Measurements from ENCODE around the gene PRKAB1. TPM values are rescaled to one million over a fixed set of nuclear protein-coding genes. Genes with fewer than 3 reads are reported as not detected.
A peak's percentile ranks its signal among the peaks of the same experiment; 100 is the strongest.
"Not testable (repeated sequence)": the region's sequence is repeated elsewhere in the genome, so short reads cannot be mapped to it uniquely, and the experiment has no call there.

The PRKAB1 gene
- total and polyA plus RNA-seq, 2 donors = 15.6 to 27.9 TPM

GRCh38 chr12:119695034-119695433 lies 27.1 kb downstream of the PRKAB1 start:
- DNase-seq (ENCODE audit: extremely low spot score) = no peak
- no peak overlapping the region for H3K4me3 ChIP-seq (ENCODE audit: low read depth, low read length)
- no peaks in the 10 kb centered on the region for H3K36me3 ChIP-seq (ENCODE audit: insufficient read depth)
- WGBS = 85% methylated on average over 4 of the region's 4 CpGs
- H3K4me1 ChIP-seq (ENCODE audit: insufficient read depth) = no peaks in the 10 kb centered on the region
- H3K27ac ChIP-seq (ENCODE audit: low read depth) = no peak overlapping the region

GRCh38 chr12:119696943-119697342 lies 29.0 kb downstream of the PRKAB1 start:
- Histone ChIP-seq H3K4me3 (ENCODE audit: low read depth, low read length) (no peak overlapping the region), H3K27ac (ENCODE audit: low read depth) (no peak overlapping the region), H3K36me3 (ENCODE audit: insufficient read depth) (no peaks in the 10 kb centered on the region), H3K4me1 (ENCODE audit: insufficient read depth) (no peaks in the 10 kb centered on the region)
- WGBS = 87% methylated on average over 5 of the region's 5 CpGs
- DNase-seq (ENCODE audit: extremely low spot score) = no peak

GRCh38 chr12:119699199-119699760 lies 31.3 kb downstream of the PRKAB1 start:
- no peaks in the 10 kb centered on the region for H3K36me3 ChIP-seq (ENCODE audit: insufficient read depth)
- 97% methylated on average over 11 of the region's 11 CpGs for WGBS
- no peak overlapping the region for H3K4me3 ChIP-seq (ENCODE audit: low read depth, low read length)
- DNase-seq (ENCODE audit: extremely low spot score) = no peak
- H3K27ac ChIP-seq (ENCODE audit: low read depth) = no peak overlapping the region
- no peaks in the 10 kb centered on the region for H3K4me1 ChIP-seq (ENCODE audit: insufficient read depth)

- DNase-seq (ENCODE audit: extremely low spot score) = no peak
- no peak overlapping the region for H3K4me3 ChIP-seq (ENCODE audit: low read depth, low read length)
- no peaks in the 10 kb centered on the region for H3K36me3 ChIP-seq (ENCODE audit: insufficient read depth)
- H3K27ac ChIP-seq (ENCODE audit: low read depth) = no peak overlapping the region
- WGBS = 95% methylated on average over 6 of the region's 6 CpGs
- no peaks in the 10 kb centered on the region for H3K4me1 ChIP-seq (ENCODE audit: insufficient read depth)
Measured at GRCh38 chr12:119700078-119700477, 32.1 kb downstream of the PRKAB1 start.

GRCh38 chr12:119704065-119704747 lies 36.3 kb downstream of the PRKAB1 start:
- DNase-seq (ENCODE audit: extremely low spot score) = no peak
- 88% methylated on average over 16 of the region's 16 CpGs for WGBS
- Histone ChIP-seq H3K36me3 (ENCODE audit: insufficient read depth) (no peaks in the 10 kb centered on the region), H3K27ac (ENCODE audit: low read depth) (no peak overlapping the region), H3K4me1 (ENCODE audit: insufficient read depth) (no peaks in the 10 kb centered on the region), H3K4me3 (ENCODE audit: low read depth, low read length) (no peak overlapping the region)

GRCh38 chr12:119705182-119705581 lies 37.2 kb downstream of the PRKAB1 start:
- H3K27ac ChIP-seq (ENCODE audit: low read depth) = no peak overlapping the region
- H3K36me3 ChIP-seq (ENCODE audit: insufficient read depth) = no peaks in the 10 kb centered on the region
- no peak for DNase-seq (ENCODE audit: extremely low spot score)
- H3K4me1 ChIP-seq (ENCODE audit: insufficient read depth) = no peaks in the 10 kb centered on the region
- 90% methylated on average over 7 of the region's 7 CpGs for WGBS
- no peak overlapping the region for H3K4me3 ChIP-seq (ENCODE audit: low read depth, low read length)

- H3K36me3 ChIP-seq (ENCODE audit: insufficient read depth); H3K4me3 ChIP-seq (ENCODE audit: low read depth, low read length); DNase-seq (ENCODE audit: extremely low spot score); H3K27ac ChIP-seq (ENCODE audit: low read depth); H3K4me1 ChIP-seq (ENCODE audit: insufficient read depth): not testable (repeated sequence)
- whole genome bisulfite sequencing = 88% methylated on average over 1 of the region's 1 CpG
Measured at GRCh38 chr12:119706427-119706826, 38.5 kb downstream of the PRKAB1 start.

- Histone ChIP-seq H3K4me3 (ENCODE audit: low read depth, low read length) (no peak overlapping the region), H3K36me3 (ENCODE audit: insufficient read depth) (no peaks in the 10 kb centered on the region), H3K4me1 (ENCODE audit: insufficient read depth) (no peaks in the 10 kb centered on the region), H3K27ac (ENCODE audit: low read depth) (no peak overlapping the region)
- DNase-seq (ENCODE audit: extremely low spot score) = peak; percentile 25
- WGBS = 89% methylated on average over 11 of the region's 11 CpGs
Measured at GRCh38 chr12:119710374-119710964, 42.5 kb downstream of the PRKAB1 start.

- WGBS = 81% methylated on average over 15 of the region's 15 CpGs
- Histone ChIP-seq H3K27ac (ENCODE audit: low read depth) (no peak overlapping the region), H3K4me1 (ENCODE audit: insufficient read depth) (no peaks in the 10 kb centered on the region), H3K36me3 (ENCODE audit: insufficient read depth) (no peaks in the 10 kb centered on the region), H3K4me3 (ENCODE audit: low read depth, low read length) (no peak overlapping the region)
- no peak for DNase-seq (ENCODE audit: extremely low spot score)
Measured at GRCh38 chr12:119710965-119711551, 43.1 kb downstream of the PRKAB1 start.

GRCh38 chr12:119711693-119712092 lies 43.8 kb downstream of the PRKAB1 start:
- no peaks in the 10 kb centered on the region for H3K36me3 ChIP-seq (ENCODE audit: insufficient read depth)
- DNase-seq (ENCODE audit: extremely low spot score) = no peak
- no peak overlapping the region for H3K4me3 ChIP-seq (ENCODE audit: low read depth, low read length)
- H3K4me1 ChIP-seq (ENCODE audit: insufficient read depth) = no peaks in the 10 kb centered on the region
- H3K27ac ChIP-seq (ENCODE audit: low read depth) = no peak overlapping the region
- 98% methylated on average over 4 of the region's 4 CpGs for WGBS

GRCh38 chr12:119712721-119713120 lies 44.8 kb downstream of the PRKAB1 start:
- WGBS = 97% methylated on average over 11 of the region's 11 CpGs
- Histone ChIP-seq H3K4me1 (ENCODE audit: insufficient read depth) (no peaks in the 10 kb centered on the region), H3K4me3 (ENCODE audit: low read depth, low read length) (no peak overlapping the region), H3K36me3 (ENCODE audit: insufficient read depth) (no peaks in the 10 kb centered on the region), H3K27ac (ENCODE audit: low read depth) (no peak overlapping the region)
- no peak for DNase-seq (ENCODE audit: extremely low spot score)

GRCh38 chr12:119713551-119714031 lies 45.7 kb downstream of the PRKAB1 start:
- no peak overlapping the region for H3K27ac ChIP-seq (ENCODE audit: low read depth)
- no peak for DNase-seq (ENCODE audit: extremely low spot score)
- H3K4me3 ChIP-seq (ENCODE audit: low read depth, low read length) = no peak overlapping the region
- no peaks in the 10 kb centered on the region for H3K4me1 ChIP-seq (ENCODE audit: insufficient read depth)
- H3K36me3 ChIP-seq (ENCODE audit: insufficient read depth) = no peaks in the 10 kb centered on the region
- WGBS = 93% methylated on average over 8 of the region's 8 CpGs

- Histone ChIP-seq H3K27ac (ENCODE audit: low read depth) (no peak overlapping the region), H3K4me3 (ENCODE audit: low read depth, low read length) (no peak overlapping the region), H3K4me1 (ENCODE audit: insufficient read depth) (no peaks in the 10 kb centered on the region), H3K36me3 (ENCODE audit: insufficient read depth) (no peaks in the 10 kb centered on the region)
- no peak for DNase-seq (ENCODE audit: extremely low spot score)
- over 99% methylated on average over 4 of the region's 4 CpGs for WGBS
Measured at GRCh38 chr12:119714614-119715267, 46.8 kb downstream of the PRKAB1 start.

Data from urinary bladder (tissue), 4 donors.